ENCODE measurements around the gene PTEN.

DNA sequence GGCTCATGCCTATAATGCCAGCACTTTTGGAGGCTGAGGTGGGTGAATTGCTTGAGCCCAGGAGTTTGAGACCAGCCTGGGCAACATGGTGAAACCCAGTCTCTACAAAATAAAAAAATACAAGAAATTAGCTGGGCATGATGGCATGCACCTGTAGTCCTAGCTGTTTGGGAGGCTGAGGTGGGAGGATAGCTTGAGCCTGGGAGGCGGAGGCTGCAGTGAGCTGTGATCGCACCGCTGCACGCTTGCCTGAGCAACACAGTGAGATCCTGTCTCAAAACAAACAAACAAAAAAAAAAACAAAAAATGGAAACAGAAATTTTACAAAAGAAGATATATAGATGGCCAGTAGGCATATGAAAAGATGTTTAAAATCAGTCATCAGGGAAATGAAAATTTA is 57.1 kb downstream of the PTEN start:
- TF ChIP-seq, protein P1, sequence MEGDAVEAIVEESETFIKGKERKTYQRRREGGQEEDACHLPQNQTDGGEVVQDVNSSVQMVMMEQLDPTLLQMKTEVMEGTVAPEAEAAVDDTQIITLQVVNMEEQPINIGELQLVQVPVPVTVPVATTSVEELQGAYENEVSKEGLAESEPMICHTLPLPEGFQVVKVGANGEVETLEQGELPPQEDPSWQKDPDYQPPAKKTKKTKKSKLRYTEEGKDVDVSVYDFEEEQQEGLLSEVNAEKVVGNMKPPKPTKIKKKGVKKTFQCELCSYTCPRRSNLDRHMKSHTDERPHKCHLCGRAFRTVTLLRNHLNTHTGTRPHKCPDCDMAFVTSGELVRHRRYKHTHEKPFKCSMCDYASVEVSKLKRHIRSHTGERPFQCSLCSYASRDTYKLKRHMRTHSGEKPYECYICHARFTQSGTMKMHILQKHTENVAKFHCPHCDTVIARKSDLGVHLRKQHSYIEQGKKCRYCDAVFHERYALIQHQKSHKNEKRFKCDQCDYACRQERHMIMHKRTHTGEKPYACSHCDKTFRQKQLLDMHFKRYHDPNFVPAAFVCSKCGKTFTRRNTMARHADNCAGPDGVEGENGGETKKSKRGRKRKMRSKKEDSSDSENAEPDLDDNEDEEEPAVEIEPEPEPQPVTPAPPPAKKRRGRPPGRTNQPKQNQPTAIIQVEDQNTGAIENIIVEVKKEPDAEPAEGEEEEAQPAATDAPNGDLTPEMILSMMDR (IDR thresholded peaks at IDR 0.05) = no peak
- TF ChIP-seq ZFX (IDR thresholded peaks at IDR 0.05; ENCODE audit: borderline replicate concordance) = no peak

Measured in 22Rv1 (cell line).